Measurements from ENCODE around the gene PSMD4.

DNA sequence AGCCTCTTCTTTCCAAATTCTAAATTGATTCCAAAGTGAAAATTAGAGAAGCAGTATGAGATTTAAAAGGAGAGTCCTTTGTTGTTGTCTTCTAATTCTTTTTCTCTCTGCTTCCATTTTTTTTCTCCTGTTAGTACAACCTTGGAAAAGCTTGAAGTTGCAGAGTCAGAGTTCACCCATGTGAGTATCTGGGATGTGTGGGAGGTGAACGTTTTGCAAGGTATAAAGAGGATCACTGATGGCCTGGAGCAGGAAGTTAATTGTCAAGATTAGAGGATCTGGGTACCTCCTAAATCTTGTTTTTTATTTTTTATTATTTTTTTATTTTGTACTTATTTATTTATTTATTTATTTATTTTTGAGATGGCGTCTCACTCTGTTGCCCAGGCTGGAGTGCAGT lies 7.7 kb upstream of the PSMD4 start:
- TF ChIP-seq, protein P1, sequence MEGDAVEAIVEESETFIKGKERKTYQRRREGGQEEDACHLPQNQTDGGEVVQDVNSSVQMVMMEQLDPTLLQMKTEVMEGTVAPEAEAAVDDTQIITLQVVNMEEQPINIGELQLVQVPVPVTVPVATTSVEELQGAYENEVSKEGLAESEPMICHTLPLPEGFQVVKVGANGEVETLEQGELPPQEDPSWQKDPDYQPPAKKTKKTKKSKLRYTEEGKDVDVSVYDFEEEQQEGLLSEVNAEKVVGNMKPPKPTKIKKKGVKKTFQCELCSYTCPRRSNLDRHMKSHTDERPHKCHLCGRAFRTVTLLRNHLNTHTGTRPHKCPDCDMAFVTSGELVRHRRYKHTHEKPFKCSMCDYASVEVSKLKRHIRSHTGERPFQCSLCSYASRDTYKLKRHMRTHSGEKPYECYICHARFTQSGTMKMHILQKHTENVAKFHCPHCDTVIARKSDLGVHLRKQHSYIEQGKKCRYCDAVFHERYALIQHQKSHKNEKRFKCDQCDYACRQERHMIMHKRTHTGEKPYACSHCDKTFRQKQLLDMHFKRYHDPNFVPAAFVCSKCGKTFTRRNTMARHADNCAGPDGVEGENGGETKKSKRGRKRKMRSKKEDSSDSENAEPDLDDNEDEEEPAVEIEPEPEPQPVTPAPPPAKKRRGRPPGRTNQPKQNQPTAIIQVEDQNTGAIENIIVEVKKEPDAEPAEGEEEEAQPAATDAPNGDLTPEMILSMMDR (IDR thresholded peaks at IDR 0.05): no peak
- TF ChIP-seq POLR2AphosphoS5 (IDR thresholded peaks at IDR 0.05): no peak
